ENCODE data around the gene KRT20. TPM values are rescaled to one million over a fixed set of nuclear protein-coding genes. Genes with fewer than 3 reads are reported as not detected.
"Not testable (repeated sequence)": the region's sequence is repeated elsewhere in the genome, so short reads cannot be mapped to it uniquely, and the experiment has no call there.

Gene KRT20
- total RNA-seq, 1 donor from 2014 or later = not detected

DNA sequence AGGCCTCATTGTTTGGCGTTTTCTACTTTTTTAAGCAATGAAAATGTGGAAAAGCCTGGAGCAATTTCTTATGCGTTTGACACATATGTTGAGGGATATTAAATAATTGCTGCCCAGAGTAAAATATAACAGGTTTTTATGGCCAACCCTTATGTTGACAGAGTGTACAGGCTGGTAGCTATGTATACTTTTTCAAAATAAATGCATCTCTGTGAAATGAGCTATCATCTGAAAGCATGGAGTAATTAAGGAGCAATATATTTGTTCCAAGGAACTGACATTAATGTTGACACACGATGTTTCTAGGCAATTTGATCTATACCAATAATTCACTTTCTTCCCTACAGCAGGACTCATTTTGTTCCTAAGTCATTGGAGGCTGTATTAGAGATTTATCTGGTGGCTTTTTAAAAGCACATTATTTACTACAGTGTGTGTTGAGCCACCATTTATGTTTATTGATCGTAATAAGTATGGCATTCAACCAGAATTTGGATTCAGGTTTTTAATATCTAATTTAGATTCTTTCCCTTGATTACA lies 11.9 kb upstream of the KRT20 start:
- DNase-seq = no peak

DNA sequence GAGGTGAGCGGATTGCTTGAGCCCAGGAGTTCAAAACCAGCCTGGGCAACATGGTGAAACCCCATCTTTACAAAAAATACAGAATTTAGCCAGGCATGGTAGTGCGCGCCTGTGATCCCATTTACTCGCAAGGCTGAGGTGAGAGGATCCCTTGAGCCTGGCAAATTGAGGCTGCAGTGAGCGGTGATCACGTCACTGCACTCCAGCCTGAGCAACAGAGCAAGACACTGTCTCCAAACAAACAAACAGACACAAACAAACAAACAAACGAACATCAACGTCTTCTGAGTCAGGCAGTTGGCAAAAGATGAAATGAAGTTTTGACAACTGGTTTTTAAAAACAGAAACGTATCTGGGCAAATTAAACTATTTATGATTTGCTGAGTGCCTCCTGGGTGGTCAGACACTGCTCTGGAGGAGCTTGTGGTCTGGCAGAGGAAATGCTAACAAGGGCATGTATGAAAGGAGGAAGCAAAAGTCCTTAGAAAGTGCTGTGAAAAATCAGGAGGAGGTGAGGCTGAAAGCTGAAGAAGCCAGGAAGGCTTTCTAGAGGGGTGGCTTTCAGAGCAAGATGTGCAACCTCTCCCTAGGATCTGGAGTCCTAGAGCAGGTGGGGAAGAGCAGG lies 10.2 kb upstream of the KRT20 start:
- no peak for DNase-seq

DNA sequence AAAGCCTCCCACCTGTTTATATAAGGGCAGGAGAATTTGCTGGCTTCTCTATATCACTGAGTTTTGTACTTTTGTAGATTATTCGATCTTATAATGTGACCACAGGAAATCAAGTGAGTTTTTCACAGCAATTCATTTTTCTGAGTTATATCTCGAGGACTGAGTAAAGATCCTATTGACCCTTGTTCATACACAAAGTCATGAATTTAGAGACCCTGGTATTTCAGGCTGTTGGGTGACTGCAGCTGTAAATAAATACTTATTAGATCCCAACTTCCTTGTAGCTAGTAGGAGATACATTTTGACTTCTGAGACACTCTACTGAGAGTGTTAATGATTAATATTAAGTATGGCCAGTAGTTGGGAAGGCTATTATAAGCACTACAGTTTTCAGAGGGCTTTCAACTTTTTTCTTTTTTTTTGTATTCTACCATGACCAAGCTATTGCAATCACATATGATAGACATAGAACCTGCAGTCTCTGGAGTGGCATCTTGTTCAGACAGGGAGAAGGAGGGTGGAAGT lies 3.2 kb upstream of the KRT20 start:
- no peak for DNase-seq

DNA sequence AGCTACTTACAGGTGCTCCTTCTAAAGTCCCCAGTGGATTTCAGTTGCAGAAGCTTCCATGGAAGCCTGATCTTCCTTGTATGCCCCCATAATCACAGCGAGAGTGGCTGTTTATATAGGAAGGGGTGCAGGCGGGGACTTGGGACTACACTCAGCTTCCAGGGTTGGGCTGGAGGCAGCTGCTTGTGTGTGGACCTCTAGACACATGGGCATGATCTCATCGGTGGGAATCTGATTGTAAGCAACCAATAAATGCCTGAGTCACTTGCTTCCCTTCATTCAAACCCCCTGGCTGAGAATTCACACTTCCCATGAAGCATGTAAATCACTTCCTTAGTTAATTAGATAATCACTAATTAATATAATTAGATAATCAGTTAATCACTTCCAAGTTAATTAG lies 1.0 kb upstream of the KRT20 start:
- no peak for DNase-seq

DNA sequence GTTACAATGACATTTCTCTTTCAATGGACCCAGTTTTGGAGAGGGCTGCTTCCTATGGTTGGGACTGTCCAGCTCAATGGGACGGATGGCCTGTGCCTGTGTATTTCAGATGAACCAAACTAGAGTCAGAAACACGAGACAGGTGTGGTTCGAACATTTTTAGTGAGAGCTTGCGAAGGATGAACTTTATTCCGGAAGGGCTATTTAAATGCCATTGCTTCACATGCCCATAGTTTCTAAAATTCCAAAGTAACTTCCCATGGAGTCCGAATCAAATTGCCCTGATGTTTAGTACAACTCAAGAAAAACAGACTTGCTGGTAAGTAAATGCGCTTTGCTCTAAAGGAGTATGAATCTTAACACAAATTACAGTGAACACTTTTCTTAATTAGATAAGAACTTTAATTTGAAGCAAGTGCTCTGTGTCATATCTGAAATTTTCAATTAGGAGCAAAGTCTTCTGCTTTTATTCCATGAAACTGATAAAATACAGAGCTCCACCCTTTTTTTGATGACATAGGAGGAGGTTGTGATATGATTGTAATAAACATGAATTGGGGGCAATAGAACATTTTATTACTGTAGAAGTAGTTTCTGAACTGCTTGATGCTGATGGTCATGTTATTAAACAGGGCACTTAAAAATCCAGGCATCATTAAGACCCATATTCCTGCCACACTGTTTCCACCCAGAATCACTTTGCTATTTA lies 1.3 kb downstream of the KRT20 start:
- no peak for DNase-seq

DNA sequence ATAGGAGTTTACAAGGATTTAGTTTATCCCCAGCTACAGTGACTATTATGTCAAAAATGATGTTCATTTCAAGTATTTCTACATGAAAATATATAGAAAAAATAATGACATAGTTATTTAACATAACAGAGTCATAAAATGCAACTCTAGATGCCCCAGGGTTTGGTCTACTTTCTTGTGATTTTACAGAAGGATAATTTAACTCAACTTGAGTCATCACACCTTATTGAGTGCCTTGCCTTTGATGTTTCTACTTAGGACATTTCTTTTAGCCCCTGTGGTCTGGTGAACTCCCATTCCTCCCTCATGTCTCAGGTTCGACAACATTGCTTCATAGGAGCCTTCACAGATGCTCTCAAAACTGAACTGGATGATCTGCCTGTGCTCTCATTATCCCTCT lies 2.0 kb downstream of the KRT20 start:
- no peak for DNase-seq

DNA sequence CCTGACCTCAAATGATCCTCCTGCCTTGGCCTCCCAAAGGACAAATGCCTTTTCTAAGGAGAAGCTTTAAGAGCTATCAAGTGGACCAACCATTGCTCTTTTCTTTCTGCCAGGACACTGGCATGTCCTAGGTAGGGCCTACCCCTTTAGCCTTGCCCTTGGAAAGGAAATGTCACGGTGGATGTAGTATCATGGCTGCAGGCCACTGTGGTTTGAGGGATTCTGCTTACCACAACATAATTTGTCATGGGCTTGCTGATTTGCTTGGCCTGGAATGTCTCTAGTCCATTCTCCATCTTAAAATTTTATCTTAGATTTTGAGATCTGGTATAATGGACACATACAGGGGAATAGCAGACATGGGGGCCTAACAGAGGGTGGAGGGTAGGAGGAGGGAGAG lies 6.0 kb downstream of the KRT20 start:
- no peak for DNase-seq

DNA sequence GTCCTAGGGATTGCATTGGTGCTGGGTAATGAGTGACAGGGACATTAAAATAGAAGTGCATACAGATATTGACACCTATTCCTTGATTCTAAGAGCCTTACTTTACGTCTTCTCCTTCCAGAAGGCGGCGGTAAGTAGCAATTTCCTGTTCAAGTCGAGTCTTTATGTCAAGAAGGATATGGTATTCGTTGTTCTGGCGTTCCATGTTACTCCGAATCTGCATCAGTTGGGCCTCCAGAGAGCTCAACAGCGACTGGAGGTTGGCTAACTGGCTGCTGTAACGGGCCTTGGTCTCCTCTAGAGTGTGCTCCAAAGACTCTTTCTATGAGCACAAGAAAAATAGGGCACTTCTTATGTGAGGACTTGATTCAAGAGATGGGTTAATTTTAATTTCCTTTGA lies 7.0 kb downstream of the KRT20 start:
- no peak for DNase-seq

DNA sequence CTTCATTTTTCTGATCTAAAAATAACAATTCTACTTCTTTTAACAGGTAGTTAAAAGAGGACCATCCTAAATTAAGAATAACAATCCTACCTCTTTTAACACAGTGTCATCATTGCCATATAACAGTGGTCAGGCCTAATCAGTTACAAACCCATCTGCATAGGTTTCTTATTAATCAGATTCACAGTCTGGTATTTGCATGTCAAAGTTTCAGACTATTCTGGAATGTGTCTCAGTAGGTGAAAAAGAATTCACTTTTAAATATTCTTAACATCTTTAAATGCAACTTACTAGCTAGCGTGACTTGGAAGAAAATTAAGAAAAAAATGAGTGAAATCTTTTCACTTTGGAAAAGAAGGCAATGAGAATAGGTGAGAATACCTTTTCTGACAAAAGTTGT lies 11.2 kb downstream of the KRT20 start:
- DNase-seq = no peak

DNA sequence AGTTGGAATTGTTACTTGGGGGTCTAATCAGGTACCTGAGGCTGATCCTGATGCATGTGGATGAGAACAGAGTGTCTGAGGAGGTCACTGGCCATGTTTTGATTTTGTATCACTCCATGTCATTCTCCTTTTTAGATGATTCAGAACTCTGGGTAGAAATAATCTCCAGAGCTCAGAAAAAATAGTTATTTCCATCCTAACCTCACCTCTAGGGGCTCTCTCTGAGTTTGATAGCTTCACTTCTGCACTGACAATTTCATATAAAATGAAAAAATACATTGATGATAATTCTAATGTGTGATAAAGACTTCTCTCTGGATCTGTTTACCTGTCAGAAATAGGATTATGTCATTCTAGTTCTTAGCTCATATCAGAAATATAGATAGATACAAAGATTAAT lies 11.8 kb downstream of the KRT20 start:
- DNase-seq = no peak

DNA sequence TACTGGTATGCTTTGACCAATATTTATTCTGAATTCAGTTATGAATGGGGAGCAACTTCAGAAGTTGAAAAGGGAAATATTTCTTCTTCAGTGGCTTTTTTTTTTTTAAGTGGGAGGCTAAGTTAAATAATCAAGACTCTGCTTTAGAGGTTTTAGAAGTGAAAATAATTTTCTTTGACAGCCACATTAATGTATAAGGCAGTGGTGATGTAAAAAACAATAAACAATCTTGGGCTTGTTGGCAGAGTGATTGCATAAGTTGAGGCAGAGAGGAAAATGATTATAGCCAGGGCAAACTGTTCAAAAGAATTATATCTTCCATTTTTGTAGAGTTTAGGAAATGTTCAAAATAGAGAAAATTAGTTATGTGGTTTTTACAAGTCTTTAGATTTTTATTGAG lies 12.6 kb downstream of the KRT20 start:
- no peak for DNase-seq

DNA sequence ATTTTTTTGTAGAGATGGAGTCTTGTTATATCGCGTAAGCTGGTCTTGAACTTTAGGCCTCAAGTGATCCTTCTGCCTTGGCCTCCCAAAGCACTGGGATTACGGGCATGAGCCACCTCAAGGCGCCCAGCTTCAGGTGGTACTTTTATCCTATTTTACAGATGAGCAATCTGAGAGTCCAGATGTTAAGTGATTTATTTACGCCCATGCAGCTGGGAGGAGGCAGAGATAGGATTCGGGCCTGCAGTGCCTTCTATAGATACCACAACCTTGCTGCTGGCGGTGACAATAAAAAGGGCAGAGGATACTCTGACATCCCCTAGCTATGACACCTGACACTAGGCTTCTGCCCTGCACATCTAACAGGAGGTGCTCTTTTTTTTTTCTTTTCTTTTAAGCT lies 13.7 kb downstream of the KRT20 start:
- DNase-seq = no peak

DNA sequence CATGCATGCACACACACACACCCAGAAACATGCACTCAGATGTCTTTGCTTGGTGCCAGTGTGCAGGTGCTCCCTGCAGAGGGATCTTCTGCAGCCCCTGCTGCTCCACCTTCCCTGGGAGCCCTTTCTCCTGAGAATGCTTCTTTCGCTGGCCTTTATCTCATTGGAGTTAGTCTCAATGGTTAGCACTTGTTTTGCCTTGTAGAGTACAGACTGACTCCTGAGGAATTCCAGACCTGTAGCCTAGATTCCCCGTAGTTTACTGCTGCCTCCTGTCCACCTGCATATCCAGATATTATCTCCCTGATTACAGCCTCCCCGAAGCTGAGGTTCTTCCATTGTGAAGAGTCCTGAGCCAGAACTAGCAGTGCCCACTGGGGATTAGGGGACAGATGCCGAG lies 14.9 kb downstream of the KRT20 start:
- DNase-seq = no peak

DNA sequence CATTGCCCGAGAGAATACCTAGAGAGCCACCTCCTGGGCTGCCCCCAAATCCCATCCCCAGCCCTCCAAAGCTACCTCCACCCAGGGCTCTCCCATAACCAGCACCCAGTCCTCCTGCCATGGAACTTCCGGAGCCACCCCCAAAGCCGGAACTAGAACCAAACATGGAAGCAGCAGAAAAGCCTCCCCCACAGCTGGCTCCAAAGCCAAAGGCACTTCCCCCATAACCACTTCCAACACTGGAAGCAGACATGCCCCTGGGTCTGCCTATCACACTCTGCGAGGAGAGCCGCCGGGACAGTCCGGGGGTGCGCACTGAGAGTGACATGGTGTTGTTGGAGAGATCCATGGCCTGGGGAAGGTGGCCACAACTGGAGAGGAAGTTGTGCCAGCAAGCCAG lies 18.2 kb downstream of the KRT20 start, which contains the start of gene KRT12:
TSS of gene KRT12 (minus strand) at position 386 of the 400 bp plus-strand sequence. CDS start at position 349, 37 bp downstream.
- DNase-seq = no peak

DNA sequence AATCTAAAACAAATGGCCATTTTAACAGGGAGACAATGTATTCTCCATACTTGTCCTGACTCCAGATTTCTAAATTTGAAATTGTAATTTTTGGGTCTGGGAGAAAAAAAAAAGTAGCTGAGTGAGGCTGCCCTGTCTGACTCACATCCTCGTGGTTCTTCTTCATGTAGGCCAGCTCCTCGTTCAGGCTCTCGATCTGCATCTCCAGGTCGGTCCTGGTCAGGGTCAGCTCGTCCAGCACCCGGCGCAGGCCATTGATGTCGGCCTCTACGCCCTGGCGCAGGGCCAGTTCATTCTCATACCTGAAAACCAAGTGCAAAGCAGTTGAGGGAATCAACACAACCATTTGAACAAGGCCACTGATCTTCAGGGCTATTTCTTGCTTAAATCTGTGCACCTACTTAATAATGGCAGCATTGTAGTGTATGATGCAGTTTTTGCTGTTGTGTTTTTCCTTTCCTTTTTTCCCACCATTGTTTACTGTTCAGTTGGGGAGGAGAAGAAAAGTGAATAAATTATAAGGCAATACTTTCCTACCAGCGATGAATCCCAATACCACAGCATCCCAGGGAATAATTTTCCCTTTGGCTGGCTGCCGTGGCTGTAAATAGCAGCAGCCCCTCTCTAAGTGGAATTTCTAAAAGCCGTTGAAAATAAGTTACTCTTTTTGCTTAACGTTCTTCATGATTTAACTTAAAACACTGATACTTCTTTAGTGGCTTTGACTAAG lies 20.2 kb downstream of the KRT20 start:
- DNase-seq = no peak

DNA sequence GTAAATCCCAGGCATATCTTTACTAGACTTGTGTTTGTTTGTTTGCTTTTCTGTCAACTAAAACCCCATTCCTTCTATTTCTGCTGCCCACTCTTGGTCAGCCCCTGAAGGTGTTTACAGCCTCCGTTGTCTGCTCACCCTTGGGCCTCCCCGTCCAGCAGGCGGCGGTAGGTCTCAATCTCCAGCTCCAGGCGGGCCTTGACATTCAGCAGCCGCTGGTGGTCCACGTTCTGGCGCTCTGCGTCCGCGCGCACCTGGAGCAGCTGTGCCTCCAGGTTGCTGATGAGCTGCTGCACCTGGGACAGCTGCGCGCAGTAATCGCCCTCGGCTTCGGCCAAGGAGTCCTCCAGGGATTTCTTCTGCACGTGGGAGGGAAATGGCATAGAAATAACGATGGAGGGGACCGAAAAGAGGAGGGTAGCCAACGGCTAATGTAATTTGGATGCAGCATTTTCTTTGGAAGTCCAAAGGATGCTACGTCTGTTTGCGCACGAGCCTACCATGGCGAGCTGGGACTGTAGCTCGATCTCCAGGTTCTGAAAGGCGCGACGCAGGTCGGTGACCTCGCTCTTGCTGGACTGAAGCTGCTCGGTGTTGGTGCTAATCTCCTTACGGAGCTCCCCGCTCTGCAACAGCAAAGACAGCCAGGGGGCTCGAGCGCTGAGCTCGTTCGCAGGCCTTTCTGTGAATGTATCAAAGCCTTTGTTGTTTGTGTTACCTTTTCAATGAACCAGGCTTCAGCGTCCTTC lies 21.9 kb downstream of the KRT20 start:
- DNase-seq = no peak

DNA sequence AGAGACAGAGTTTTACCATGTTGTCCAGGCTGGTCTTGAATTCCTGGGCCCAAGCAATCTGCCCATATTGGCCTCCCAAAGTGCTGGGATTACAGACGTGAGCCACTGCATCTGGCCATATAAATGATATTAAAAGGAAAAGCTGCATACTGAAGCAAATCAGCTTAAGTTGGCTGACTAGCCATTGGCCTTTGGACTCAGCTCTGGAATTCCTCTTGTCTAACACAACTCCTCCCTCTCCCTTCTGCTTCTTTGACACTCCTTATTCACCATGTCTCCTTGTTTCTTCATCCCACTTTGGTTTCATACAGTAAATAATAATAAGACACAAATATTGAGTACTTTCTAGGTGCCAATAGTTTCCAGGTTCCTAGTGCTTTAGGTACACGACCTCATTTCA lies 25.5 kb downstream of the KRT20 start:
- no peak for DNase-seq

DNA sequence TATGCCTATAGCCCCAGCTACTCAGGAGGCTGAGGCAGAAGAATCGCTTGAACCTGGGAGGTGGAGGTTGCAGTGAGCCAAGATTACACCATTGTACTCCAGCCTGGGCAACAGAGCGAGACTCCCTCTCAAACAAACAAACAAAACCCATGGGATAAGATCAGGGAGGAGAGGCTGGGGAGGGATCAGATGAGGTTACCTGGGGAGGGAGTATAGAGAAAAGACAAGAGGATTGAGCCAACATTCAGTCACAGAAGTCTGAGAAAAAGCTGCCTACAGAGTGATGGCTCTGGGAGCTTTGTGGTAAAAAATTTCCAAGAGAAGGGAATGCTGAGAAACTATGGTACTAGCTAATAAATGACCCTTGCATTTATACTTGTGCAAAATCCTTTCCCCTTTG lies 26.4 kb downstream of the KRT20 start:
- DNase-seq = not testable (repeated sequence)

DNA sequence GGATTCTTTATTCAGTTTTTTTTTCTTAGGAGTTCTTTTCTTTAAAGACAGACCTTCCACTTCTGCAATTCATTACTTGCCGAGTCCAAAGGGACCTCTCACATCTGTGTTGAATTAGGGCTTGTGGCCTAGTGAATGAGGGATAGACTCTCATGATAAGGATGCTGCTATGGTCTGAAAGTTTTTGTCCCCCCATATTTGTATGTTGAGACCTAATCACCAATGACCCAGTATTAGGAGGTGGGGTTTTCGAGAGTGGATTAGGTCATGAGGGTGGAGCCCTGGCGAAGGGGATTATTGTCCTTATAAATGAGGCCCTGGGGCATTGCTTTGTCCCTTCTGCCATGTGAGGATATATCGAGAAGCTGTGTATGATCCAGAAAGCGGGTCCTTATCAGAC lies 27.5 kb downstream of the KRT20 start:
- no peak for DNase-seq

DNA sequence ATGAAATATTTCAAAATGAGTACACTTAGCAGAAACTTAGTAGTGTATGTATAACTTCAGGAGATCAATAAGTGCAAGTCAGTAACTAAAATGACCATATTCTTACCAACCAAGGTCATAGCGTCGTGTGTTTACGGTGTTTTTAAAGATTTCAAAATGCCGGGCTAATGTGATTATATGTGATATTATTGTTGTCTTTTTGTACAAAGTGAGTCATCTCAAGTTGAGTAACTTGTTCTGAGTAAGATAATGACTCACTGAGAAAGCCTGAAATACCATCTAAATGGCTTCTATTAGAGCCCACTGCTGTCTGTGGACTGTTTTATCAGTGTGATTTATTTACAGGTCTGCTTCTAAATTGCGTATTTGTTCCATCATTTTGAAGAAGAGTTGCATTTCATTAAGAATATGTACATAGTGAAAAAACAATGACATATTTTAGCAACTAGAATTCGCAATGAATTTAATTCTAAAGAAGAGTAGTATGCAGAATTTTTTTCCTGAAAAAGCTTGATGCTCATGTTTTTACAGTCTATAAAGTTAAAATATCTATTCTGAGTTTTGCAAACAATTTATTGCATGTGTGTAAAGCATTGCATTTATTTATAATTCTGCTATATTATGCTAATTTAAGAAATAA lies 30.7 kb downstream of the KRT20 start:
- no peak for DNase-seq

DNA sequence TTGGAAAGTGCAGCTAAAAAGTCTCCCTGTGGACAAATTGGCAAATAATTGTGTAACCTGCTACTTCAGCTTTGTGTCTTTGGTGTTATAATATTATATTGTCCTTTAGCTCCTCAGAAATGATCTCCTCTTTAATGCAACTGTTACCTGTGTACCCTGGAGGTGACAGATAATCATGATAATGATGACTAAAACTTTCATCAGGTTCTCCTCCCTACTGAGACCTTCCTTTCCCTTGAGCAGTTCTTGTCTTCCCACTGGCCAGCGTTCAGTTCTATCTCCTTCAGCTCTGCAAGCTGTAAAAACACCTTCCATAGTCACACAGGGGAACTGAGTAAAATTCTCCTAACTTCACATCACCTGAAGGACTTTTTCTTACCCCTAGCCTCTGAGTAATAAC lies 32.7 kb downstream of the KRT20 start:
- no peak for DNase-seq
